Sigmoid colon (tissue), 4 donors: Measurements from ENCODE around the gene FGF2.

Experiments used
- POLR2A ChIP-seq, 2 donors: fragments of 450-650 bp; IDR thresholded peaks; one replicate each; pipeline ENCODE4 v1.6.1; 2016; ENCODE audit warnings: antibody characterized with exemption in 2 of 2, mild to moderate bottlenecking in 2 of 2, moderate library complexity in 2 of 2
- POLR2AphosphoS5 ChIP-seq, 4 donors: sonication (generic); formaldehyde crosslinking; IDR thresholded peaks; one replicate each; pipeline ENCODE4 v1.6.1; 2017; ENCODE audit warnings: antibody characterized with exemption in 4 of 4
- TF ChIP-seq, protein P1 (sequence below), 4 experiments: fragments of 450-650 bp in 3 of 4; fragments of 200-600 bp in 1 of 4; IDR thresholded peaks; one replicate each; pipeline ENCODE4 v1.5.1; 2016 to 2019; ENCODE audit warnings: antibody characterized with exemption in 4 of 4, mild to moderate bottlenecking in 3 of 4, moderate library complexity in 2 of 4

DNA sequence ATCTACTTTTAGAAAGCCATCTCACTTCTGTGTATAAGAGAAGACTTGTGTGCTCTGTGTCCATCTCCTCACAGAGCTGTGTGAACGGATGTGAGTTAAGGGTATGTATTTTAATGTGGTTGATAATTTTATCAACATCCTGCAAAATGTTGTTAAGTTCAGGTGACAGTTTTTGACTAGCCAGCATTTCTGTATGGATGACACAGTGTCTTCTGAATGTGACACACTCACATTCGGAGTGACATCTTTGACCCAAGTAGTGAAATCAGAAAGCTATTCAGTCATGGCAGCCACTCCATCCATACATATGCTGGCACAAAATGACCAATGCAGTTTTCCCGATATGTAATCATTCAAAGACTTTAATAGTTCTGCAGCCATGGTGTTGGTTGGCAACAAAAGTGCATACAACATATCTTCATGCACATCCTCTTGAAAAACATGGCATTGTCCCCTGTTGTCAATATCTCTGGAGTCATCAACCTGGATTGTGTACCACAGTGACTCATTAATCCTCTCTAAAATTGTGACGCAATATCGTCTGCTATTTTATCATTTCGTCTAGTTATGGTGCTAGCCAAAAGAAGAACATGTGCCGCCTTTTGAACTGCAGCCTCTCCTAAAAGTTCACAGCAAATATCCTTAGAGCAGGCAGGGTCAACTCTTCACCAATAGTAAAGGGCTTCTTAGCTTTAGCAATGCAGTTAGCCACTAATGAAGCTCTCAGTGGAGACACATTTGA is 6.8 kb upstream of the FGF2 start:
- TF ChIP-seq, protein P1, sequence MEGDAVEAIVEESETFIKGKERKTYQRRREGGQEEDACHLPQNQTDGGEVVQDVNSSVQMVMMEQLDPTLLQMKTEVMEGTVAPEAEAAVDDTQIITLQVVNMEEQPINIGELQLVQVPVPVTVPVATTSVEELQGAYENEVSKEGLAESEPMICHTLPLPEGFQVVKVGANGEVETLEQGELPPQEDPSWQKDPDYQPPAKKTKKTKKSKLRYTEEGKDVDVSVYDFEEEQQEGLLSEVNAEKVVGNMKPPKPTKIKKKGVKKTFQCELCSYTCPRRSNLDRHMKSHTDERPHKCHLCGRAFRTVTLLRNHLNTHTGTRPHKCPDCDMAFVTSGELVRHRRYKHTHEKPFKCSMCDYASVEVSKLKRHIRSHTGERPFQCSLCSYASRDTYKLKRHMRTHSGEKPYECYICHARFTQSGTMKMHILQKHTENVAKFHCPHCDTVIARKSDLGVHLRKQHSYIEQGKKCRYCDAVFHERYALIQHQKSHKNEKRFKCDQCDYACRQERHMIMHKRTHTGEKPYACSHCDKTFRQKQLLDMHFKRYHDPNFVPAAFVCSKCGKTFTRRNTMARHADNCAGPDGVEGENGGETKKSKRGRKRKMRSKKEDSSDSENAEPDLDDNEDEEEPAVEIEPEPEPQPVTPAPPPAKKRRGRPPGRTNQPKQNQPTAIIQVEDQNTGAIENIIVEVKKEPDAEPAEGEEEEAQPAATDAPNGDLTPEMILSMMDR (IDR thresholded peaks at IDR 0.05), result no peak
- TF ChIP-seq POLR2A (IDR thresholded peaks at IDR 0.05), result no peak
- TF ChIP-seq POLR2AphosphoS5 (IDR thresholded peaks at IDR 0.05), result no peak
